ENCODE data around the gene FYB1.

- TF ChIP-seq CTCF (conservative IDR thresholded peaks at IDR 0.05; ENCODE audit: low read length) (no peak), EZH2phosphoT487 (IDR thresholded peaks at IDR 0.05; ENCODE audit: borderline replicate concordance) (no peak)
Observed at GRCh38 chr5:39160576-39161213, 58.7 kb downstream of the FYB1 start.

Data from Loucy (cell line).